Stomach (tissue), 4 donors: Measurements from ENCODE around the gene IFIH1.

Source experiments
- EP300 ChIP-seq: sonication (generic); formaldehyde crosslinking; IDR thresholded peaks from one replicate; pipeline ENCODE4 v1.6.1; 2017; ENCODE audit warnings: antibody characterized with exemption
- POLR2A ChIP-seq, 4 donors: fragments of 450-650 bp; IDR thresholded peaks; one replicate each; pipeline ENCODE4 v1.6.1; 2016; ENCODE audit warnings: antibody characterized with exemption in 4 of 4, control low read depth in 2 of 4, mild to moderate bottlenecking in 1 of 4, moderate library complexity in 1 of 4
- POLR2AphosphoS5 ChIP-seq, 3 donors: sonication (generic); formaldehyde crosslinking; IDR thresholded peaks; one replicate each; pipeline ENCODE4 v1.6.1; 2016; ENCODE audit warnings: antibody characterized with exemption in 3 of 3
- TF ChIP-seq, protein P1 (sequence below), 7 experiments: fragments of 450-650 bp in 4 of 7; fragments of 200-600 bp in 3 of 7; sonication (generic) in 3 of 7; IDR thresholded peaks; one replicate each; pipeline ENCODE4 v1.5.1; 2016 to 2019; ENCODE audit warnings: antibody characterized with exemption in 7 of 7, control low read depth in 2 of 7, mild to moderate bottlenecking in 1 of 7

- TF ChIP-seq, protein P1, sequence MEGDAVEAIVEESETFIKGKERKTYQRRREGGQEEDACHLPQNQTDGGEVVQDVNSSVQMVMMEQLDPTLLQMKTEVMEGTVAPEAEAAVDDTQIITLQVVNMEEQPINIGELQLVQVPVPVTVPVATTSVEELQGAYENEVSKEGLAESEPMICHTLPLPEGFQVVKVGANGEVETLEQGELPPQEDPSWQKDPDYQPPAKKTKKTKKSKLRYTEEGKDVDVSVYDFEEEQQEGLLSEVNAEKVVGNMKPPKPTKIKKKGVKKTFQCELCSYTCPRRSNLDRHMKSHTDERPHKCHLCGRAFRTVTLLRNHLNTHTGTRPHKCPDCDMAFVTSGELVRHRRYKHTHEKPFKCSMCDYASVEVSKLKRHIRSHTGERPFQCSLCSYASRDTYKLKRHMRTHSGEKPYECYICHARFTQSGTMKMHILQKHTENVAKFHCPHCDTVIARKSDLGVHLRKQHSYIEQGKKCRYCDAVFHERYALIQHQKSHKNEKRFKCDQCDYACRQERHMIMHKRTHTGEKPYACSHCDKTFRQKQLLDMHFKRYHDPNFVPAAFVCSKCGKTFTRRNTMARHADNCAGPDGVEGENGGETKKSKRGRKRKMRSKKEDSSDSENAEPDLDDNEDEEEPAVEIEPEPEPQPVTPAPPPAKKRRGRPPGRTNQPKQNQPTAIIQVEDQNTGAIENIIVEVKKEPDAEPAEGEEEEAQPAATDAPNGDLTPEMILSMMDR (IDR thresholded peaks at IDR 0.05): no peak
- TF ChIP-seq POLR2A (IDR thresholded peaks at IDR 0.05) (no peak), POLR2AphosphoS5 (IDR thresholded peaks at IDR 0.05) (no peak), EP300 (no peak)
Measured at GRCh38 chr2:162298669-162299335, 19.7 kb downstream of the IFIH1 start.
